Stimulated activated CD4-positive, alpha-beta T cell treated with anti-CD3 and anti-CD28 coated beads, Interleukin-2, amount 100 ng/mL, for 24 hours (primary cell): ENCODE data around the gene GALC.

Experiments used
- DNase-seq, 2 donors: peaks; one replicate each; pipeline ENCODE4 v3.0.0-alpha.2; 2020

The GALC gene

GRCh38 chr14:87952307-87953094 is 40.5 kb downstream of the GALC start:
- no peak for DNase-seq

GRCh38 chr14:87944987-87945604 is 47.9 kb downstream of the GALC start:
- DNase-seq: no peak

GRCh38 chr14:87940894-87941293 is 52.1 kb downstream of the GALC start:
- no peak for DNase-seq

- DNase-seq: no peak
These were observed 52.6 kb downstream of the GALC start for GRCh38 chr14:87940382-87940781.

GRCh38 chr14:87935886-87936285 is 57.1 kb downstream of the GALC start:
- no peak for DNase-seq

- DNase-seq: no peak
These were observed 57.7 kb downstream of the GALC start for GRCh38 chr14:87935081-87935828.

- DNase-seq: no peak
These were observed 58.8 kb downstream of the GALC start for GRCh38 chr14:87934185-87934584.

- no peak for DNase-seq
These were observed 76.1 kb downstream of the GALC start for GRCh38 chr14:87916886-87917275.

- no peak for DNase-seq
These were observed 76.7 kb downstream of the GALC start for GRCh38 chr14:87916103-87916885.

- DNase-seq: no peak
These were observed 84.4 kb downstream of the GALC start for GRCh38 chr14:87908550-87908949.

GRCh38 chr14:87901652-87902051 is 91.3 kb downstream of the GALC start:
- DNase-seq: no peak

GRCh38 chr14:87901236-87901635 is 91.7 kb downstream of the GALC start:
- DNase-seq: no peak

- DNase-seq: no peak
These were observed 93.8 kb downstream of the GALC start for GRCh38 chr14:87899228-87899627.

- DNase-seq: no peak
These were observed 94.7 kb downstream of the GALC start for GRCh38 chr14:87898301-87898700.

- DNase-seq: no peak
These were observed 96.3 kb downstream of the GALC start for GRCh38 chr14:87896393-87897380.

GRCh38 chr14:87894920-87895319 is 98.1 kb downstream of the GALC start:
- DNase-seq: no peak

GRCh38 chr14:87892763-87893162 is 100.2 kb downstream of the GALC start:
- DNase-seq: no peak

GRCh38 chr14:87888136-87888999 is 104.6 kb downstream of the GALC start:
- peak in 1 of 2 donors; percentile 46 for DNase-seq

GRCh38 chr14:87883750-87884149 is 109.2 kb downstream of the GALC start:
- no peak for DNase-seq
